ENCODE data around the gene DEDD.

The DEDD gene

GRCh38 chr1:161162806-161163205 lies 30.3 kb upstream of the DEDD start:
- DNase-seq (ENCODE audit: low read depth): no peak

GRCh38 chr1:161162052-161162451 lies 29.6 kb upstream of the DEDD start:
- no peak for DNase-seq (ENCODE audit: low read depth)

- DNase-seq (ENCODE audit: low read depth): no peak
Observed at GRCh38 chr1:161161652-161162051, 29.2 kb upstream of the DEDD start.

GRCh38 chr1:161160671-161161145 lies 28.2 kb upstream of the DEDD start:
- no peak for DNase-seq (ENCODE audit: low read depth)

GRCh38 chr1:161159913-161160243 lies 27.4 kb upstream of the DEDD start:
- DNase-seq (ENCODE audit: low read depth): no peak

- DNase-seq (ENCODE audit: low read depth): peak; percentile 88
Observed at GRCh38 chr1:161159087-161159912, 26.8 kb upstream of the DEDD start, which contains the start of gene USP21. Gene USP21, plus strand, starts transcription at chr1:161159500. Its CDS starts 1,141 bp downstream, at chr1:161160641.

- DNase-seq (ENCODE audit: low read depth): no peak
Observed at GRCh38 chr1:161158316-161159010, 26.0 kb upstream of the DEDD start.

- no peak for DNase-seq (ENCODE audit: low read depth)
Observed at GRCh38 chr1:161157867-161158266, 25.4 kb upstream of the DEDD start.

GRCh38 chr1:161153682-161154337 lies 21.3 kb upstream of the DEDD start, which contains the start of gene UFC1:
Gene UFC1, plus strand, starts transcription at chr1:161153978. Its CDS starts 20 bp downstream, at chr1:161153998.
- DNase-seq (ENCODE audit: low read depth): peak; percentile 63

- DNase-seq (ENCODE audit: low read depth): no peak
Observed at GRCh38 chr1:161153176-161153575, 20.7 kb upstream of the DEDD start.

GRCh38 chr1:161145832-161146231 lies 13.4 kb upstream of the DEDD start:
- DNase-seq (ENCODE audit: low read depth): no peak

- DNase-seq (ENCODE audit: low read depth): no peak
Observed at GRCh38 chr1:161140755-161141400, 8.4 kb upstream of the DEDD start.

- no peak for DNase-seq (ENCODE audit: low read depth)
Observed at GRCh38 chr1:161139766-161140165, 7.3 kb upstream of the DEDD start.

- DNase-seq (ENCODE audit: low read depth): no peak
Observed at GRCh38 chr1:161138431-161138830, 6.0 kb upstream of the DEDD start.

- DNase-seq (ENCODE audit: low read depth): no peak
Observed at GRCh38 chr1:161137881-161138280, 5.4 kb upstream of the DEDD start.

- no peak for DNase-seq (ENCODE audit: low read depth)
Observed at GRCh38 chr1:161133220-161133740, 813 bp upstream of the DEDD start.

- DNase-seq (ENCODE audit: low read depth): no peak
Observed at GRCh38 chr1:161131523-161132409, 701 bp downstream of the DEDD start.

GRCh38 chr1:161130266-161130665 lies 2.2 kb downstream of the DEDD start:
- DNase-seq (ENCODE audit: low read depth): no peak

GRCh38 chr1:161128591-161129420 lies 3.7 kb downstream of the DEDD start:
- DNase-seq (ENCODE audit: low read depth): no peak

GRCh38 chr1:161127649-161128048 lies 4.8 kb downstream of the DEDD start:
- DNase-seq (ENCODE audit: low read depth): no peak

Measured in stimulated activated CD8-positive, alpha-beta memory T cell treated with anti-CD3 and anti-CD28 coated beads, Interleukin-12 subunit alpha, Interleukin-12 subunit beta, amount 100 ng/mL, for 4 hours (primary cell).